ENCODE measurements around the gene UBE2B.

UBE2B gene

DNA sequence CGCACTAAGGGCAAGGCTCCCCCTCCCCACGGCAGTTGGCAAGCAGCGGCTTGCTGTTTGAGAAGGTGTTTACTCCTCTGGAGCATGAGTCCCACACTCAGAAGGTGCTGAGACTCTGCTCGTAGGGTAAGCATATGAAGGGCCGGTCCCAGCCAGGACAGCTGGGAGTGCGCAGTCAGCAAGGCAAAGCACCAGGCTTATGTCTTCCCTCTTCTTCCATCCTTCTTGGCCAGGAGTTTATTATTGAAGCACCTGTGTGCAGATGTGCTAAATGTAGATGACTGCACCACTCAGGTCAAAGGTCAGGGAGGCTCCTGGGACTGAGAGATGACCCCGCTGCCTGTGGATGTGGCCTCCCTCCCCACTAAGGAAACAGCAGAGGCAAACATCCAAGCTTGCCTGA is 67.4 kb downstream of the UBE2B start:
- no peak for DNase-seq

DNA sequence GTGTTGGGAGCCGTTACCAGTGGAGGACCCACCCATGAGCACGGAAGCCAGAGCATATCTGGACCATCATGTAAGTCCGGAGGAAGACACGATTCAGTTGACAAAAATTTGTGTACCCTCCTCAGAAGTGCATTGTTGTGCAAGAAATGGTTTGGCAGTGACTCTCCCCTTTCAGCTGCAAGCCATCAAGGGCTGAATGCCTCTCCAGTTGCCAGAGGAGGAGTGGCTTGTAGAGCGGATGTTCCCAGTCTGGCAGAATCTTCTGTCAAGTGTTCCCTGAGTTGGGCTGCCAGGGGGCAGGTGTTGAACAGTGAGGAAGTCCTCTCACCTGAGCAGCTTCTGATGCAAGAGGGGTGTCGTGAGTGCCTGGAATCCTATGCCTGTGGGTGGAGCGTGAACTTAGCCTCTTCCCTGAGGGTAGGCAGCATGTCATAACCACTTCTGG is 67.9 kb downstream of the UBE2B start:
- no peak for DNase-seq

DNA sequence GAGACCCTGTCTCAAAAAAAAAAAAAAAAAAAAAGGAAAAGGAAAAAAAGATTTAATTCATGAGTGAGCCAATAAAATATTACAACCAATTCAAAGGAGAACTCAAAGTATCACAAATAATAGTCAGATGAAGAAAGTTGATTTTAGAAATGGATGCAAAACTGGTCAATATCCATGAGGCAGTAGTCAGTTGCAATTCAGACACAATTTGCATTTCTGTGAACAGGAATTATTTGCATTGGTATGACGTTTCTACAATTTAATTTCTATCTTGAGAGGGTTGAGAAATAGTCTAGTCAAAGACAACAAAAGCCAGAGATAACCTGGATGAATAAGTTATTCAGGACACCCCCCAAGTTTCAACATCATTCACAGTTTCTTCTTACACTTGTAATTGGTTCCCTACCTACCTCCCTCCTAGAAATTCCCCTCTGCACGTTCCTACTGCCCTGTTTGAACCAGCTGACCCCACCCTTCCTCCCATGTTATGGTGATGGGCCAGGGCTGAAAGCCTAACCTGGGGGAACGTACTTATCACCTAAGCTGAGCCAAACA is 68.9 kb downstream of the UBE2B start:
- no peak for DNase-seq

Data from CD4-positive, alpha-beta T cell treated with Interleukin-4 for 1 hour (primary cell).